Fibroblast of the aortic adventitia (primary cell): Measurements from ENCODE around the gene PIGU. TPM values are rescaled to one million over a fixed set of nuclear protein-coding genes. Genes with fewer than 3 reads are reported as not detected.

Experiments used
- DNase-seq: peaks from one replicate; pipeline ENCODE4 v3.0.0-alpha.2; 2010; ENCODE audit warnings: low read depth
- H3K4me3 ChIP-seq: 2 replicates; pipeline ENCODE4 v1.5.1; 2011; ENCODE audit warnings: low read depth, mild to moderate bottlenecking, control low read depth, low read length, moderate library complexity
- CTCF ChIP-seq: IDR thresholded peaks from 2 replicates; pipeline ENCODE4 v1.5.1; 2011; ENCODE audit warnings: mild to moderate bottlenecking, low read length, control low read depth, inconsistent platforms; ENCODE audit not compliant: insufficient read depth
- total RNA-seq: library from RNA; depleted of rRNA; stranded (reverse); fragments of >200 nt; gene quantifications from 2 replicates; pipeline ENCODE4 v1.2.3, GENCODE V29; 2012; ENCODE audit warnings: low replicate concordance

PIGU gene
- total RNA-seq, 1 donor, result 21.1 TPM

GRCh38 chr20:34693414-34693813 is 16.5 kb upstream of the PIGU start:
- no peak overlapping the region for H3K4me3 ChIP-seq
- no peak for TF ChIP-seq CTCF
- no peak for DNase-seq

- no peak for DNase-seq
- no peak overlapping the region for H3K4me3 ChIP-seq
- no peak for TF ChIP-seq CTCF
Measured at GRCh38 chr20:34691838-34692237, 14.9 kb upstream of the PIGU start.

GRCh38 chr20:34689486-34689885 is 12.6 kb upstream of the PIGU start:
- no peak for TF ChIP-seq CTCF
- no peak overlapping the region for H3K4me3 ChIP-seq
- DNase-seq, result no peak

GRCh38 chr20:34683667-34684066 is 6.8 kb upstream of the PIGU start:
- no peak for TF ChIP-seq CTCF
- no peak for DNase-seq
- H3K4me3 ChIP-seq, result no peak overlapping the region

GRCh38 chr20:34680586-34681175 is 3.8 kb upstream of the PIGU start:
- DNase-seq, result peak; percentile 9
- TF ChIP-seq CTCF, result no peak
- H3K4me3 ChIP-seq, result no peak overlapping the region

- TF ChIP-seq CTCF, result no peak
- H3K4me3 ChIP-seq, result peak overlapping the region; percentile 88
- no peak for DNase-seq
Measured at GRCh38 chr20:34675993-34676641, 775 bp downstream of the PIGU start.

GRCh38 chr20:34675561-34675960 is 1.3 kb downstream of the PIGU start:
- no peak for TF ChIP-seq CTCF
- no peak for DNase-seq
- no peak overlapping the region for H3K4me3 ChIP-seq
